CD4-positive, alpha-beta T cell treated with Interleukin-15 for 1 hour (primary cell): ENCODE measurements around the gene JHY.

Experiments used
- DNase-seq: peaks from one replicate; pipeline ENCODE4 v3.0.0-alpha.2; 2020

The JHY gene

DNA sequence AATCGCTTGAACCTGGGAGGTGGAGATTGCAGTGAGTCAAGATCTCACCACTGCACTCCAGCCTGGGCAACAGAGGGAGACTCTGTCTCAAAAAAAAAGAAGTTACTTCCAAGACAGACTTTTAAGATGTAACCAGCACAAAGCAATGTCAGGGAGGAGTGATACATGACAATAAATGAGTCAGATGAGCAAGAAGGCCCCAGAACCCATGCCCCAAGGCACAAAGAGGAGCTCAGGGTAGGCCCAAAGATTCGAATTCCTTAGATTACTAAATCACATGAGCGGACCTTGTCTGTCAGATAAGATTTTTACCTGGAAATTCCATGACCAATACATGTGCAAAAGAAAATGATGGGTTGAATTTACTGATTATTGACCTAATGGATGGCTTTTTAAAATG lies 10.5 kb upstream of the JHY start:
- DNase-seq, result no peak

DNA sequence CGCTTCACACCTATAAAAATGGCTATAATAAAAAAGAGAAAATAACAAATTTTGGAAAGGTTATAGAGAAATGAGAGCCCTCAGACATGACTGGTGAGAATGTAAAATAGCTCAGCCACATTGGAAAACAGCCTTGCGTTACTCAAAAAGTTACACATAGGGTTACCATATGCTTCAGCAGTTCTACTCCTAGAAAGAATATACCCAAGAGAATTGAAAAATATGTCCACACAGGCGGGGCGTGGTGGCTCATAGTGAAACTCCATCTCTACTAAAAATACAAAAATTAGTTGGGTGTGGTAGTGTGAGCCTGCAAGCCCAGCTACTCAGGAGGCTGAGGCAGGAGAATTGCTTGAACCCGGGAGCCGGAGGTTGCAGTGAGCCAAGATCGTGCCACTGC lies 7.6 kb upstream of the JHY start:
- DNase-seq, result no peak

DNA sequence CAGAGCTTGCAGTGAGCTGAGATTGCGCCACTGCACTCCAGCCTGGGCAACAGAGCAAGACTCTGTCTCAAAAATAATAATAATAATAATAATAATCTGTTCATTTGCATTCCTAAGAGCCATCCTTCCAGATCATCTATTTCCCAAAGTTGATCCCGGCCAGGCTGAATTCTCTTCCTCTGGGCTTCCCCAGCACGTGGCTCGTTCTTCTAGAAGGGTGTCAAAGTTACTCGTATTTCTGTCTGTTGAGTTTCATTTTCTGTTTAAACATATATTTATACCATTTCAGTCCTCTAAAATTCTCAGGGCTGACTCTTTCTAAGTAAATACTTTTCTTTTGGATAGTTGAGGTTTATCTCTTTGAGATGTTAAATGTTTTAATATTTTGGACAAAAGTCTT lies 4.8 kb upstream of the JHY start:
- DNase-seq, result no peak

DNA sequence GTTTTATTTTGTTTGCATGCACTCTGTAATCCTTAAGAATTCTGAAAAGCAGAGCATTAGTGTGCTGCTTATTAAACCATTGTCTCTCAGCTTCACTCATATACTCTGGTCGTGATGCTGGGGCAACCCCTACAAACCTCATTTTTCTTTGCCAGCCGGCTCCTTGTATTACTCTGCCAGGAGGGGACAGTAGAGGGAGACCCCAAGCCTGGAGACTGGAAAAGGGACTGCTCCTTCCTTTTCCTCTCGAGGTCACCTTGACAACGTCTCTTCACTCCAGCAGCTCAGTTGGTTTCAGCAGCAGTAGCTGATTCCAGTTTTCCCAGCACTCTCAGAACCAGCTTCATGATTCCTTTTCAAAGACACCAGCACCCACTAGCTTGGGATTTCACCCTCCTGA lies 2.8 kb upstream of the JHY start:
- DNase-seq, result no peak

DNA sequence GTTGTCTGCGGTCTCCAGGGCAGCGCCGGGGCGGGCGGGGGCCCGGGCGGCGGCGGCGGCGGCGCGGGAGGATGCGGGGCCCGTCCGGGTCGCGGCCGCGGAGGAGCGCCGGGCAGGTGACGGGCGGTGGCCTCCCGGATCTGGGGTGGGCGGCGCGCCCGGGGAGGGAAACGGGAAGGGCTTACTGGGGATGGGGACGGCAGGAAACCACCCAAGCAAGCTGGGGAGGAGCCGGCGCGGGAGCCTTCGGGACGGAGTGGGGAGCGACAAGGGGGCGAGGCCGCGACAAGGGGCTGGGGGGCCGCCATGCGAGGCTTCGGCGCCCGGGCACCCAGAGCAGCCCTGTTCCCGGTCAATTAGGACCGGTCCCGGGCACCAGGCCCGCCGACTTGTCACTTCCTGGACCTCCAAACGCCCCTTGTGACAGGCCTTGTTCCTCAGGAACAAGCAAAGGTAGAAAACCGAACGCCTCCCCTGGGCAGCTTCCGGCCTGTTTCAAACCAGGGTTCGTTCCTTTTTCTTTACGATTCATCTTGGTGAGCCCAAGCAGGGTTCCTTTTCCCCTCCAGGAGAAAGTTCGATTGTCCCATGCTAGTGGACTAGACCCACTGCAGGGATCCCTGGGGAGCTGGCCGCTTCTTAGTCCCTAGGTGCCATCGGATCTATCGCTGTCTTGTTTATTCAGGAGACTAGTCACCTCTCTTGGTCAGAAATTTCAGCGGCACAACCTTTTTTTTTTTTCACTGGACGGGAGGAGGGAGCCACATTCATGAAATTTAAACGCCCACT lies 492 bp downstream of the JHY start:
- peak; percentile 49 for DNase-seq

DNA sequence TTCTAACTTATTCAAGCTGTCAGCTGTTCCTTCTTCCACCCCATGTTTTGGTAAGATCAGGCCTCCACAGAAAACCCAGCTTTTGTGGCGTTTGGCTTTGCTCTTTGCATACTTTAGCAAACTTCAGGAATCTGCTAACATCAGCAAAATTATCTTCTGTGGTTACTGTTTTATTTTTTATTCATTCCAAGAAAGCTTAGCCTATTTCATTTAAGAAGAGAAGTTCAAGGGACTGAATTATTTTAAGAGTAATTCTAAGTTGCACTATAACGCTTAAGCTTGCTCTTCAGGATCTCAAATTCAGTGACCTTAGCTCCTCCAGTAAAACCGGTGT lies 1.1 kb downstream of the JHY start:
- DNase-seq, result no peak

DNA sequence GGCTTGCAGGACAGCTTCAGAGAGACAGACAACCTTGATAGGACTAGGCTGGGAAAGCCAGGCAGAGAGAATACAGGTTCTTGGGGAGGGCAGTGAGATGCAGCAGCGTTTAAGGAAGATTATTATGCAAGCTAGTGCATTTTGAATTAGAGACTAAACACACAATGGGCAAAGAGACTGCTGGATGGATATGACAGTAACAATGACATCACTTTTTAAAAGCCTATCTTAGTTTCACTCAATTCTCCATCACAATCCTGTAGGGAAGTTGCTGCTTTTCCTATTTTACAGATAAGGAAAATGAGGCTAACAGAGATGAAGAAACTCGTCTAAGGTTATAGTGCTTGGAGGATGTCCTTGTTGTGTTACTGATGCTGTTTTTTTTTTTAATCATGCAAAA lies 5.6 kb downstream of the JHY start:
- DNase-seq, result no peak

DNA sequence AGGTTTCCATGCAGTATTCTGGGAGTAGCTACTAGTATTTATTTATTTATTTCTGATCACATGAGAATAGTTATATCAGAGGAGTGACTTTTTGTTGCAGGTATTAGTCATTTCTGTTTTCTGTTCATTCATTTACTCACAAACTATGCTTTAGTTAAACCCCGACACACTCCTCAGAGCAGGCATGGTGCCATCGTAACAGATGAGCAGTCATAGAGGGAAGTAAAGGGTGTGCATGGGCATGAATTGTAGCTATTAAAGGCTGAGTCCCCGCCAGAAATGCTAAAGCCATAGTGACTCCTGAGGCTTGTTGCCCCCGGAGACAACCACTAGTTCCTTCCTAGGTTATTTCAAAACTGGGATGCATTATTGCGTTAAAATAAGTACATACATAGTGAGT lies 10.6 kb downstream of the JHY start:
- no peak for DNase-seq

DNA sequence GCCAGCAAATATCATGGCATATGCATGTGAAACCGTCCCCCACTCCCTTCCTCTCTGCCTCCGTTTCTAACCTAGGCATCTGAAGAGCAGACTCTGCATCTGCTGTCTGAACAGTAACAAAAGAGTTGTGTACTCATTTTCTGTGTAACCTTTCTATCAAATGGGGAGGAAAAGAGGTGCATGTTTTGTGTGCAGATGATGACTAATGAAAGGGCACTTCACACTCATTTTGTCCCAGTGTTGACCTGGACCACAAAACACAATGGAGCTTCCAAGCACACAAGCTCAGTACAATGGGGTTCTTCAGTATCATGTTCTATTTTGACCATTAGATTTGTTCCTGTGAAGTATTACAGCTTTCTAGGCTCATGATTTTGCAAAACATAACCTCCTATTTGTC lies 13.0 kb downstream of the JHY start:
- DNase-seq, result no peak

DNA sequence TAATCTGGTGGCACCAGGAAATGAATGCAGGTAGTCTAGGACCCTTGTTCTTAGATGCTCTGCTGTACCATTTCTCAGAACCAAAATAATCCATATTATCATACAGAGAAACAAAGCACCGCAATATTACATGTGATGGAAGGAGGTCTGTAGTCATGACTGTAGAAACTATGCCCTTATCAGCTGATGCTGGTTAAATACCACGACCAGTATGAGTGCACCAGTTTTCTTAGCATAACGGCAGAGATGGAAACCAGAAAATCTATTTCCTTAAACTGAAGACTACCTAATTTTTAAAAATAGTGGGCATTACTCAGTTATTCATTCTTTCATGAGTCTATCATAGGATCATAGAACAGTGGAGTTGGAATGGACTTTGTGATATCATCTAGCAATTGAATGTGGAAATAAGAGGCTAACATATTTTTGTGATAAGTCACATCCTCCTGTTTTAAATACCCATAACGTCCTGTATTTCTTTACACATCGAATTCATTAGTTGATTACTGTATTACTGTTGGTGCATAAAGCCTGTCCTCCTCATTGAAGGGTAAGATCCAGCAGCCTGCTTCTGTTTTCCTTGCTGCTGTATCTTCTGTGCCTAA lies 15.1 kb downstream of the JHY start:
- DNase-seq, result no peak

DNA sequence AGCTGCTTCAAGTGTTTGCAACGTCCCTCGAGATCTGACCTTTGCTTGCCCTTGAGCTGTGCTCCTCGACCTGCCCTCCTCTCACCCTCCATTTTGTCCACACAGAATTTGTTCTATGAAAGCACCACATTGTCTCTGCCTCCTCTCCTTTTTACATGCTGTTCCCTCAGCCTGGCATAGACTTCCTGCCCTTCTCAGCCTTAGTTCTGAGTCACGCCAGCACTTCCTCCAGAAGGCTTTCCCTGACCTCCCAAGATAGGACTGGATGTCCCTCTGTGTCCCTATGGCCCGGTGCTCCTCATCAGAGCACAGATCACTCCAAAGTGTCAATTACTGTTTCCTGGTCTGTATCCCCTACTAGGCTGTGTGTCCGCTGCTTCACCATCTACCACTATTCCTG lies 16.2 kb downstream of the JHY start:
- DNase-seq, result no peak

DNA sequence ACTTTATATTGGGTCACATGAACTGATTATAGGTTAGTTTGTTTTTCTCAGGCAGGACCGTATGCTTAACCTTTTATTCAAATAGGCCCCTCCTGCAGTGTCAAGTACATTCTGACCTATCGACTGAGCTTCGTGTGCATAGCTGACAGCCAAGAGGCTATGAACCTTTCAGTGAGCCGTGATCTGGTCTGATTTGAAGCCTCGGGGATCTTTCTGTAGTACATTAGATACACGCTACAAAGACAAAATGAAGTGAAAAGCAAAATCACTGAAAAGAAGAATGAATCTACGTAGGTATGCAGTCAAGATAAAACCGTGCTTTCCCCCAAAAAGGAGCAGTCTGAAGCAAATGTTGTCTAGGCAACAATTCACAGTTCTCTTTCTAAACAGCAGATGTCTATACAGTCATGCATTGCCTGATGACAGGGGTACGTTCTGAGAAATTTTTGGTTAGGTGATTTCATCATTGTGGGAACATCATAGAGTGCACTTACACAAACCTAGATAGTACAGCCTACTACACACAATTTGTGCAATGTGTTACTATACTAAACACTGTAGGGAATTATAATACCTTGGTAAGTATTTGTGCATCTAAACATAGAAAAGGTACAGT lies 18.1 kb downstream of the JHY start:
- no peak for DNase-seq

DNA sequence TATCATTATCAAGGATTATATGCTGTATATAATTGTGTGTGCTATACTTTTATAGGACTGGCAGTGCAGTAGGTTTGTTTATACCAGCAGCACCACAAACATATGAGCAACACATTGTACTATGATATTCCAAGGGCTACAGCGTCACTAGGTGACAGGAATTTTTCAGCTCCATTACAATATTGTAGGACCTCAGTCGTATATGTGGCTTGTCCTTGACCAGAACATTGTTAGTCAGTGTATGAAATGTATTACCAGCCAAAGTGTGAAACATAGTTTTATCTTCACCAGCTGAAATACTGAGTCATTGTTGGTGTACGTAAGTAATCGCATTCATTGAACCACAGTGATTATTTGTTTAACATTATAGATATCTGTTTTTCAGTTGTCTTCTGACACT lies 20.4 kb downstream of the JHY start:
- no peak for DNase-seq

DNA sequence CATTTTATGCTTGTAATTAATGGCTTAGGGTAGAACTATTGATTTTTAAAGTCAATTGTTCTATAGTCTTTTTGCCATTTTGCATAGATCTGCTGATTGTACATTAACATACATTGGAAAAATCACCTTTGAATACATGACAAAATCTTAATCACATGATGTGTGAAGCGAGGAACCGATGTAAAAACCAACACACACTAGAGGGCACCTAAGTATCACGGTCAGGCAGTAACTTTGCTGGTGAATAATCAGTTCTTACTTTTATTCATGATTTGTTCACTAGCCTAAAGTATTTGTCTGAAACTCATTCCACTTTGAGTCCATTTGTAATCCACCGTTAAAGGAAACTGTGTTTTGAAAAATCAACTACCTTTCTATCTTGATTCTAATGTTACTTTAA lies 28.2 kb downstream of the JHY start:
- no peak for DNase-seq

DNA sequence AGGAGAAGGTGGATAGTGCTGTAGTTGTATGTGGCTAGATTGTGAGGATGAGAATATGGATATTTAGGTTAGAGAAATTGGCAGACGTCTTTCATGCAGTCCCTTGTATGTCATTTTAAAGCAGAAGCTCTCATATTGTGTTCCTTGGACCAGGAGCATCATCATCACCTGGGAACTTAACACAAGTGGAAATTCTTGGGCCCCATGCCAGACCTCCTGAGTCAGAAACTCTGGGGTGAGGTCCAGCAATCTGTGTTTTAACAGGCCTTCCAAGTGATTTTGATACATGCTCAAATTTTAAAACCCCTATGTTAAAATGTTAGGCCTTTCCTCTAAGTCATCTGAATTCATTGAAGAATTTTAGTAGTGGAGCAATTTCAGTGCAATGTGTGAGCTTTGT lies 34.8 kb downstream of the JHY start:
- DNase-seq, result no peak

DNA sequence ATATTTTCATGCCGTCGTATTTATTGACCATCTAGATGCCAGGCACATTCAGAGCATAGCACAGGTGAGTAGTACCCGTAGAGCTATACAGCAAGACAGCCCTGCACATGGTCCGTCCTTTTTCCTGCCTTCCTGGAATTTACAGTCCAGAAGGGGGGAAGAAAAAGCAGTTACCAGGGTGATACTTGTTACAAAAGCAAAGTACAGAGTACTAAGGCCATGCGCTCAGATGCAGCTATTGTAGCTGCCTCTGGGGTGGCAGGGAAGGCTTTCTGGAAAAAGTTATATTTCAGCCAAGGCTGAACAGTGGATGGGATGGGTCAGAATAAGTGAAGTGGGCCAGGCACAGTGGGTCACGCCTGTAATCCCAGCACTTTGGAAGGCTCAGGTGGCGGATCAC lies 36.2 kb downstream of the JHY start:
- DNase-seq, result no peak

DNA sequence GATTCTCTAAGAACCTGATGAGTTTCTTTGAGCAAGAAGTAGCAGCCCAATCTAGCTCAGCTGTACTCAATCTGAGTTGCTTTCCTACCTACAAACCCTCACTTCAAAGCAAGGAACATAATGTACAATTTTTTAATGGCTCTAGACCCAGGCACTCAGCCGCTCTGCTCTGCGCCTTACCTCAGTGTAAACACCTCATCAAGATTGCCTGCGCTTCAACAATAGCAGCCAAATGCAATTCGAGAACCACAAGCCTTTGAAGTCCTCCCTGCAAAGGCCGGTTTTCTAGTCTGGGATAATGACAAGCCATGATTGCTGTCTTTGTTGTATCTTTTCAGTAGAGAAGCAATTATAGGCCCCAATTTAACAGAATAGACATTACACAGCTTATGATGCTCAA lies 38.0 kb downstream of the JHY start:
- DNase-seq, result no peak

DNA sequence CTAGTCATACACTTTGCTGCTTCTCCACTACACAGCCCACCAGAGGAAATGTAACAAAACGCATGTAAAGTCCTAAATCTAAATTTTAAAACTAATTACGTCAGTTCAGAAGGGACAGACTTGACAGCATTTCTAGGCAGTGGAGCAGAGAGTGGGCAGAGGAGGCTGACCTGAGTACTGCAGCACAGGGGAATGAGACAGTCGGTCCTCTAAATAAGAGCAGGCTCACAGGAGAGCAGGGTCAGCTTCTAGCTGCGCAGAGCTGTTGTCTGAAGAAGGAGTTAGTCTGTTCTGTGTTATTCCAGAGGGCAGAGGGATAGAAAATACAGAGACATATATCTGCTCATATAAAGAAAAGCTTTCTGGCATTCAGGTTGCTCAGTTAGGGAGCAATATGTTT lies 40.3 kb downstream of the JHY start:
- no peak for DNase-seq

DNA sequence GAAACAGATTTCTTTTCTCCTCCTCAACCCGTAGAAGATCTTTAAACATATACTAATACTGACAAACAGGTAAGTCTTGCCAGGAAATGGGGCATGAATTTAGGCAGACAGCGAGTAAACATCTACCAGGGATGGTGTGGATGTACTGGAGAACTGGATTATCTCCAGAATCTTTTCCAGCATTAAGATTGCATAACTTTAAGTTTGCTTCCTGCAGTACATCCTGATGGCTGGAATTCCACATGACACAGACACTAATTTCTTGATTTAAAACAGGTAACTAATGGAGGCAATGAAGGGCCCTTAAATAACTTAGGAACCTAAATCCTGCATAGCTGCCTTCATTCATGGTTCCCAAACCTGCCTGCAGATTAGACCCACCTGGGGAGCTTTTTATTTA lies 40.7 kb downstream of the JHY start:
- DNase-seq, result no peak

DNA sequence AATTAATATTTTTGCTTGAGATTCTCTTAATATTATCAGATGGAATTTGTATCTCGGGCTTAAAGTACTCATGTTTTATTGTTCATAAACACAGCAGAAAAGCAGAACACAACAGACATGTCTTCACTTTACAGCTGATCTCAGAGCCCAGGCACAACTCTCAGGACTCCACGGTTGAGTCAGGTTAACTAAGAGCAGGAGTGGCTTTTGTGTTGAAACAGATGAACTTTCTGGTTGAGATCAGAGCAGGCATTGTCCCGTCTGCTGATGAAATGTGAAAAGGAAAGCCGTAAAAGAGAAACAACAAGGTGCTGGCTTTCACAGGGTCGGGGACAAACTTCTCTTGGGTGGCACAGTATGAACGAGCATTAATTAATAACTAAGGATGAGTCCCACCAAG lies 49.0 kb downstream of the JHY start:
- DNase-seq, result no peak

DNA sequence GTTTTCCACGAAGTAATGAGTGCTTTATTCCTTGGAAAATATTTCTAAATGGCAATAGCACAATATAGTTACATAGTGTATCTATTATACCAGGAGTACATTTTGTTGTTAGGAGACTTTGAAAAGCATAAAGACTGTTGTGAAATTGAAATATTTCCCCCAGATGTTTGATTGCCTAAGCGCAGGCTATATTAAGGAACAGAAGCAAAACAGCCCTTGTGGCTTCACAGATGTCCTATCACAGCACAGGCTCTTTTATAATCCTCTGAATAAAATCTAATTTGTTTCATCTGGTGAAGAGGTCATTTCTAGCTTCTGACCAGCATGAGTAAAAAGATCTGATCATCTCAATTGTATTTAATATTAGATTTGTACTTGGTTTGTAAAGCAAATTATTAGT lies 50.9 kb downstream of the JHY start:
- DNase-seq, result no peak

DNA sequence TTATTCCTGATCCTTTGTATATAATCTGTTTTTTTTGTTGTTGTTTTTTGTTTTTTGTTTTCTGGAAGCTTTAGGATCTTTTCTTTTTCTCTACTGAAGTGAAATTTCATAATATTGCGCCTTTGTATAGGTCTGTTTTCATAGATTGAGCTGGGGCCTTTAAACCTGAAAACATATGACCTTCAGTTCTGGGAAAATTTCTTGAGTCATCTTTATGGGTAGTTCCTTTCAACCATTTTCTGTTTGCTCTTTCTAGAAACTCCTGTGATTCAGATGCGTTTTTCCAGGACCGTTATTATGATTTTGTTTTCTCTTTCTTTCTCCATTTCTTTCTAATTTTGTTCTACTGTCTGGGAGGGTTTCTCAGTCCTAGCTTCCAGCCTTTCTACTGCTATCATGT lies 55.4 kb downstream of the JHY start:
- DNase-seq, result no peak

DNA sequence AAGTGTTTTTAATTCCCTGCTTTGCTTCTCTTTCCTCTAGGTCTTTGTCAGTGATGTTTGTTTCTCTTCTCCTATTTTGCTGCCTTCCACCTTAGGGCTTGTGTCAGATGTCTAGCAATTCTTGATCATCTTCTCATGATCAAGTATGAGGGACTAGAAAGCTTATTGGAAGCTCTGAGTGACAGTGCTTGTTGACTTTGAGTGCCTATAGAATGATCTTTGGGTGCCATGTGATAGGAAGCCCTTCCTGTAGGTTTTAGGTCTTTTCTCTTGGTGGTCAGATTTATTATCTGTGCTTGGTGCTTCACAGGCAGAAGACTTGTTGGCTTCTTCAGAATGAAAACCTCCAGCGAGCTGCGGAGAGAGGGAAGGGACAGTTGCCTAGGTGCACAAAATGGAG lies 56.0 kb downstream of the JHY start:
- DNase-seq, result no peak

DNA sequence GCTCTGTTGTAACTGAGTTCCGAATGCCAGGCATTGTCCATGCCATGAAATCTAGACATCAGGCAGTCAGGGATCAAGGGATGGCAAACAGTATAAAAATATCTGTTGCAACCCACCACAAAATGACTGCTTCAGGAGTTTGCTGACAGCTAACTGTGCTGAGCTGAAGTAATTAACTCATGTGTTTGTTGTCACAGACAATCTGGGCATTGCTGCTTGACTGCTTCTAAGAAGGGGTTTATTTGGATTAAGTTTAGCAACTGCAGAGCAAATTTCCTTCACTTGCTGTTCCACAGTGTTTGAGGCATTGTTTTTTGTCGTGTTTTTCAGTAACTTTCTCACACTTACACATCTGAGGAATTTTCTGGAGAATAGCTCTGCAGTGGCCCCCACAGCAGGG lies 68.7 kb downstream of the JHY start:
- no peak for DNase-seq

DNA sequence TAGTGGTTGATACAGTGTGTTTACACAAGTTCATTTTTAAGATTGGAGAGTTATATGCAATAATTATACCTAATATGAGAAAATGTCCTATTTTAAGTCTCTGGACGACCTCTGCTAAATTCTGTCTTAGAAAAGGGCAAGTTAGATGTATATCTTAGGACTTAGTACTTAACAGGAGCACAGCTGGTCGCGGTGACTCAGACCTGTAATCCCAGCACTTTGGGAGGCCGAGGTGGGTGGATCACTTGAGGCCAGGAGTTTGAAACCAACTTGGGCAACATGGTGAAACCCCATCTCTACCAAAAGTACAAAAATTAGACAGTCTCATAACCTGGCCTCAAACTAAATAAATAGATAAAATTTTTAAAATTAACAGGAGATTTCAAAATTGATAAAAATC lies 71.9 kb downstream of the JHY start:
- DNase-seq, result no peak
